A204.1 (cell line): ENCODE results near the gene MRPL20.
"Not testable (repeated sequence)": the region's sequence is repeated elsewhere in the genome, so short reads cannot be mapped to it uniquely, and the experiment has no call there.

Experiments
- FAIRE-seq: peaks from 2 replicates; lab custom pipeline; 2012; peaks lifted over from hg19 to GRCh38; lab: Jason Lieb, UNC

Gene MRPL20

GRCh38 chr1:1385339-1385738 lies 21.8 kb downstream of the MRPL20 start:
- FAIRE-seq, result not testable (repeated sequence)

GRCh38 chr1:1381294-1381693 lies 25.8 kb downstream of the MRPL20 start:
- FAIRE-seq, result no peak

- no peak for FAIRE-seq
These were observed 26.2 kb downstream of the MRPL20 start for GRCh38 chr1:1380860-1381259.

GRCh38 chr1:1377540-1378205 lies 29.4 kb downstream of the MRPL20 start:
- no peak for FAIRE-seq

GRCh38 chr1:1376551-1377226 lies 30.4 kb downstream of the MRPL20 start:
- no peak for FAIRE-seq

GRCh38 chr1:1374929-1375662 lies 32.0 kb downstream of the MRPL20 start, which contains the start of gene AURKAIP1:
AURKAIP1 (minus strand) TSS chr1:1375207; CDS start chr1:1374756, 451 bp downstream.
- FAIRE-seq, result peak; percentile 99

GRCh38 chr1:1374589-1374928 lies 32.5 kb downstream of the MRPL20 start:
- FAIRE-seq, result no peak

- no peak for FAIRE-seq
These were observed 33.1 kb downstream of the MRPL20 start for GRCh38 chr1:1373815-1374588.

GRCh38 chr1:1373051-1373814 lies 33.9 kb downstream of the MRPL20 start:
- no peak for FAIRE-seq

- FAIRE-seq, result no peak
These were observed 35.1 kb downstream of the MRPL20 start for GRCh38 chr1:1371746-1372711.

GRCh38 chr1:1371364-1371745 lies 35.7 kb downstream of the MRPL20 start:
- FAIRE-seq, result no peak

- no peak for FAIRE-seq
These were observed 36.3 kb downstream of the MRPL20 start for GRCh38 chr1:1370771-1371300.

GRCh38 chr1:1370094-1370493 lies 37.0 kb downstream of the MRPL20 start:
- FAIRE-seq, result not testable (repeated sequence)

GRCh38 chr1:1367315-1367714 lies 39.8 kb downstream of the MRPL20 start:
- FAIRE-seq, result no peak

GRCh38 chr1:1366699-1367066 lies 40.4 kb downstream of the MRPL20 start:
- FAIRE-seq, result no peak

- no peak for FAIRE-seq
These were observed 41.0 kb downstream of the MRPL20 start for GRCh38 chr1:1365875-1366698.

GRCh38 chr1:1364266-1364665 lies 42.8 kb downstream of the MRPL20 start:
- no peak for FAIRE-seq

- no peak for FAIRE-seq
These were observed 45.1 kb downstream of the MRPL20 start for GRCh38 chr1:1361982-1362423.

GRCh38 chr1:1361233-1361981 lies 45.7 kb downstream of the MRPL20 start:
- FAIRE-seq, result no peak
